H9 (cell line): Measurements from ENCODE around the gene LIN7A. TPM values are rescaled to one million over a fixed set of nuclear protein-coding genes. Genes with fewer than 3 reads are reported as not detected.

Experiments
- DNase-seq: peaks from one replicate; pipeline ENCODE4 v3.0.0-alpha.2; 2017
- H2AFZ ChIP-seq: one replicate; pipeline ENCODE4 v1.6.1; 2013; ENCODE audit warnings: mild to moderate bottlenecking, low read length, control low read depth, moderate library complexity
- H2AK5ac ChIP-seq: 2 replicates; pipeline ENCODE4 v1.6.1; 2013; ENCODE audit warnings: low read length, control low read depth, mixed read lengths; ENCODE audit not compliant: insufficient read length
- H2BK120ac ChIP-seq: one replicate; pipeline ENCODE4 v1.6.1; 2013; ENCODE audit warnings: low read depth, mild to moderate bottlenecking, low read length, control low read depth, inconsistent platforms; ENCODE audit not compliant: poor library complexity, severe bottlenecking
- H2BK12ac ChIP-seq: 2 replicates; pipeline ENCODE4 v1.6.1; 2013; ENCODE audit warnings: low read length, control low read depth, mixed read lengths, low read depth; ENCODE audit not compliant: insufficient read length
- H2BK15ac ChIP-seq: 2 replicates; pipeline ENCODE4 v1.6.1; 2013; ENCODE audit warnings: low read depth, low read length, control low read depth
- H2BK20ac ChIP-seq: one replicate; pipeline ENCODE4 v1.6.1; 2013; ENCODE audit warnings: low read depth, mild to moderate bottlenecking, low read length, control low read depth, inconsistent platforms; ENCODE audit not compliant: poor library complexity, severe bottlenecking
- H2BK5ac ChIP-seq: 2 replicates; pipeline ENCODE4 v1.6.1; 2013; ENCODE audit warnings: low read length, control low read depth, mixed read lengths; ENCODE audit not compliant: insufficient read length
- H3K14ac ChIP-seq: 2 replicates; pipeline ENCODE4 v1.6.1; 2013; ENCODE audit warnings: low read length, control low read depth; ENCODE audit not compliant: insufficient read depth
- H3K18ac ChIP-seq: 2 replicates; pipeline ENCODE4 v1.6.1; 2013; ENCODE audit warnings: low read depth, mild to moderate bottlenecking, mixed read lengths, low read length, control low read depth; ENCODE audit not compliant: insufficient read length
- H3K23ac ChIP-seq: 2 replicates; pipeline ENCODE4 v1.6.1; 2013; ENCODE audit warnings: low read length, control low read depth, mixed read lengths, low read depth; ENCODE audit not compliant: insufficient read length
- H3K23me2 ChIP-seq: 2 replicates; pipeline ENCODE4 v1.6.1; 2013; ENCODE audit warnings: low read depth, mild to moderate bottlenecking, mixed read lengths, low read length, control low read depth; ENCODE audit not compliant: insufficient read length, poor library complexity, severe bottlenecking
- H3K27ac ChIP-seq: 2 replicates; pipeline ENCODE4 v1.5.1; 2013; ENCODE audit warnings: low read length, control low read depth, mixed read lengths, low read depth; ENCODE audit not compliant: insufficient read length
- H3K27me3 ChIP-seq: 2 replicates; pipeline ENCODE4 v1.6.1; 2013; ENCODE audit warnings: low read length, control low read depth, inconsistent platforms; ENCODE audit not compliant: insufficient read depth
- H3K4ac ChIP-seq: 2 replicates; pipeline ENCODE4 v1.6.1; 2013; ENCODE audit warnings: low read depth, mild to moderate bottlenecking, control low read depth, inconsistent platforms, low read length, moderate library complexity
- H3K4me1 ChIP-seq: 2 replicates; pipeline ENCODE4 v1.6.1; 2013; ENCODE audit warnings: low read length, control low read depth, inconsistent platforms; ENCODE audit not compliant: insufficient read depth
- H3K4me2 ChIP-seq: 2 replicates; pipeline ENCODE4 v1.6.1; 2013; ENCODE audit warnings: low read length, control low read depth, mixed read lengths; ENCODE audit not compliant: insufficient read length, insufficient read depth
- H3K56ac ChIP-seq: 2 replicates; pipeline ENCODE4 v1.6.1; 2013; ENCODE audit warnings: low read depth, mild to moderate bottlenecking, mixed read lengths, low read length, control low read depth; ENCODE audit not compliant: insufficient read length
- H3K79me1 ChIP-seq: 2 replicates; pipeline ENCODE4 v1.6.1; 2013; ENCODE audit warnings: low read depth, mild to moderate bottlenecking, moderate library complexity, low read length, control low read depth, inconsistent platforms; ENCODE audit not compliant: insufficient read depth, poor library complexity, severe bottlenecking
- H3K79me2 ChIP-seq: 2 replicates; pipeline ENCODE4 v1.6.1; 2013; ENCODE audit warnings: low read length, control low read depth, inconsistent platforms; ENCODE audit not compliant: insufficient read depth
- H3K9ac ChIP-seq: 2 replicates; pipeline ENCODE4 v1.6.1; 2013; ENCODE audit warnings: low read length, control low read depth, mixed read lengths; ENCODE audit not compliant: insufficient read length; ENCODE audit errors: extremely low read depth
- H3K9me3 ChIP-seq: one replicate; pipeline ENCODE4 v1.6.1; 2013; ENCODE audit warnings: low read depth, low read length, inconsistent platforms; ENCODE audit not compliant: control insufficient read depth
- H3T11ph ChIP-seq: one replicate; pipeline ENCODE4 v1.6.1; 2013; ENCODE audit warnings: mild to moderate bottlenecking, low read length, control low read depth, inconsistent platforms
- H4K20me1 ChIP-seq: one replicate; pipeline ENCODE4 v1.6.1; 2013; ENCODE audit not compliant: control insufficient read depth, insufficient read length, insufficient read depth
- H4K5ac ChIP-seq: 2 replicates; pipeline ENCODE4 v1.6.1; 2013; ENCODE audit warnings: low read depth, mild to moderate bottlenecking, mixed read lengths, low read length, control low read depth; ENCODE audit not compliant: insufficient read length
- H4K8ac ChIP-seq: replicated peaks from 2 replicates; pipeline ENCODE4 v1.6.1; 2013; ENCODE audit warnings: low read length, control low read depth, mixed read lengths, low read depth; ENCODE audit not compliant: insufficient read length
- H4K91ac ChIP-seq: 2 replicates; pipeline ENCODE4 v1.6.1; 2013; ENCODE audit warnings: low read depth, mild to moderate bottlenecking, moderate library complexity, mixed read lengths, low read length, control low read depth; ENCODE audit not compliant: insufficient read length
- H3K27ac Mint-ChIP-seq, 3 experiments: 2 replicates in 2 of 3; 3 replicates in 1 of 3; pipeline ENCODE4 v1.8.0; 2020 to 2021; ENCODE audit warnings: mixed read lengths in 3 of 3, mild to moderate bottlenecking in 1 of 3, moderate library complexity in 1 of 3
- H3K27me3 Mint-ChIP-seq: 2 replicates; pipeline ENCODE4 v1.8.0; 2021; ENCODE audit warnings: low read depth, mild to moderate bottlenecking, moderate library complexity, mixed read lengths
- H3K36me3 Mint-ChIP-seq, 3 experiments: 2 replicates in 2 of 3; 3 replicates in 1 of 3; pipeline ENCODE4 v1.8.0; 2020 to 2021; ENCODE audit warnings: low read depth in 3 of 3, mixed read lengths in 3 of 3; ENCODE audit not compliant: insufficient read depth in 1 of 3
- H3K4me1 Mint-ChIP-seq, 2 experiments: 2 replicates each; pipeline ENCODE4 v1.8.0; 2020; ENCODE audit warnings: mixed read lengths in 2 of 2
- H3K4me3 Mint-ChIP-seq, 2 experiments: 2 replicates in 1 of 2; 3 replicates in 1 of 2; pipeline ENCODE4 v1.8.0; 2020 to 2021; ENCODE audit warnings: mild to moderate bottlenecking in 2 of 2, mixed read lengths in 2 of 2, moderate library complexity in 1 of 2
- H3K9me3 Mint-ChIP-seq, 2 experiments: 2 replicates in 1 of 2; 3 replicates in 1 of 2; pipeline ENCODE4 v1.8.0; 2020; ENCODE audit warnings: mild to moderate bottlenecking in 2 of 2, mixed read lengths in 2 of 2, moderate library complexity in 1 of 2
- total RNA-seq: library from RNA; stranded (reverse); gene quantifications from 2 replicates; pipeline ENCODE4 v1.2.1, GENCODE V29; 2021
- TF ChIP-seq, protein P1 (sequence below): fragments of 200-600 bp; sonication (generic); conservative IDR thresholded peaks from 3 replicates; pipeline ENCODE4 v1.8.0; 2021; ENCODE audit warnings: antibody characterized with exemption, mild to moderate bottlenecking

Gene LIN7A
- total RNA-seq, 1 experiment from 2014 or later, result 18.3 TPM

DNA sequence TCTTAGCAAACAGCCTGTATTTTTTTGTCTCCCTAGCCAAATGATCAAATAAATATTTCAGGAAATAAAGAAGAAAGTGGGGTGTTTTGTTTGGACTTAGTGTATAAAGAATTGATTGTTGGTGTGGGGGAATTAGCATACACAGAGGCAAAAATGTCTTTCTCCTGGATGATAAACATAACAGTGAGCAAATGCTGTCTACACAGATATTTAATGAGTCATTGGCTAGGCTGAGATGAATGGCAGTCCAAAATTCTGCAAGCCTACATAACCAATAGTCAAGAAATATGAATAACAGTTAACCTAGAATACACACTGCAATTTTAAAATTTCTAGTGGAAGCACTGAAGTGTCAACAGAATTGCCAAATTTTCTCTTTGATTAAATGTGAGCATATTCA, 185.3 kb downstream of the LIN7A start:
- H3K23me2 ChIP-seq, result no peaks in the 10 kb centered on the region
- no peak overlapping the region for H2BK15ac ChIP-seq
- no peak overlapping the region for H2BK120ac ChIP-seq
- H3K4me1 ChIP-seq, result no peaks in the 10 kb centered on the region
- no peaks in the 10 kb centered on the region for H4K20me1 ChIP-seq
- H4K8ac ChIP-seq, result no peak overlapping the region
- H3K56ac ChIP-seq, result no peak overlapping the region
- no peaks in the 10 kb centered on the region for H3K27me3 ChIP-seq
- no peak overlapping the region for H2BK5ac ChIP-seq
- H3K9me3 ChIP-seq, result no peaks in the 10 kb centered on the region
- TF ChIP-seq, protein P1, sequence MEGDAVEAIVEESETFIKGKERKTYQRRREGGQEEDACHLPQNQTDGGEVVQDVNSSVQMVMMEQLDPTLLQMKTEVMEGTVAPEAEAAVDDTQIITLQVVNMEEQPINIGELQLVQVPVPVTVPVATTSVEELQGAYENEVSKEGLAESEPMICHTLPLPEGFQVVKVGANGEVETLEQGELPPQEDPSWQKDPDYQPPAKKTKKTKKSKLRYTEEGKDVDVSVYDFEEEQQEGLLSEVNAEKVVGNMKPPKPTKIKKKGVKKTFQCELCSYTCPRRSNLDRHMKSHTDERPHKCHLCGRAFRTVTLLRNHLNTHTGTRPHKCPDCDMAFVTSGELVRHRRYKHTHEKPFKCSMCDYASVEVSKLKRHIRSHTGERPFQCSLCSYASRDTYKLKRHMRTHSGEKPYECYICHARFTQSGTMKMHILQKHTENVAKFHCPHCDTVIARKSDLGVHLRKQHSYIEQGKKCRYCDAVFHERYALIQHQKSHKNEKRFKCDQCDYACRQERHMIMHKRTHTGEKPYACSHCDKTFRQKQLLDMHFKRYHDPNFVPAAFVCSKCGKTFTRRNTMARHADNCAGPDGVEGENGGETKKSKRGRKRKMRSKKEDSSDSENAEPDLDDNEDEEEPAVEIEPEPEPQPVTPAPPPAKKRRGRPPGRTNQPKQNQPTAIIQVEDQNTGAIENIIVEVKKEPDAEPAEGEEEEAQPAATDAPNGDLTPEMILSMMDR, result no peak
- H3K9ac ChIP-seq, result no peak overlapping the region
- no peak overlapping the region for H3K23ac ChIP-seq
- H3K18ac ChIP-seq, result no peak overlapping the region
- no peak overlapping the region for H3K4me2 ChIP-seq
- no peak overlapping the region for H3K14ac ChIP-seq
- H4K5ac ChIP-seq, result no peak overlapping the region
- no peak overlapping the region for H2BK12ac ChIP-seq
- no peak overlapping the region for H3T11ph ChIP-seq
- H3K79me1 ChIP-seq, result no peaks in the 10 kb centered on the region
- no peak overlapping the region for H3K27ac Mint-ChIP-seq
- H3K27ac ChIP-seq, result no peak overlapping the region
- no peak overlapping the region for H3K4me3 Mint-ChIP-seq
- H3K36me3 Mint-ChIP-seq, result no peaks in the 10 kb centered on the region
- H3K4ac ChIP-seq, result no peak overlapping the region
- no peak overlapping the region for H2AK5ac ChIP-seq
- H4K91ac ChIP-seq, result no peak overlapping the region
- DNase-seq, result no peak
- no peak overlapping the region for H2AFZ ChIP-seq
- no peak overlapping the region for H2BK20ac ChIP-seq
- H3K27me3 Mint-ChIP-seq, result no peaks in the 10 kb centered on the region
- no peaks in the 10 kb centered on the region for H3K4me1 Mint-ChIP-seq
- H3K9me3 Mint-ChIP-seq, result no peaks in the 10 kb centered on the region
- no peaks in the 10 kb centered on the region for H3K79me2 ChIP-seq
